WTC11 (cell line): ENCODE data around the gene TMPRSS3. TPM values are rescaled to one million over a fixed set of nuclear protein-coding genes. Genes with fewer than 3 reads are reported as not detected.

Source experiments
- ATAC-seq: fragments of 200-7000 bp; cut with Tn5 transposase; 2 replicates; pipeline ENCODE4 v1.10.0; 2021; ENCODE audit warnings: mild to moderate bottlenecking, moderate library complexity
- CTCF ChIA-PET: fragments of 300-600 bp; sonication (Branson Sonifier 250); formaldehyde crosslinking; loops from one replicate; lab custom pipeline; 2021; ENCODE audit warnings: antibody characterized with exemption; lab: Charles Lee
- POLR2A ChIA-PET: fragments of 350-600 bp; sonication (Branson Sonifier 250); formaldehyde crosslinking; loops from one replicate; lab custom pipeline; 2021; ENCODE audit warnings: antibody characterized with exemption; lab: Charles Lee
- DNase-seq: peaks from one replicate; pipeline ENCODE4 v3.0.0; 2021; ENCODE audit warnings: low spot score
- H3K27ac Mint-ChIP-seq: 2 replicates; pipeline ENCODE4 v1.8.0; 2021; ENCODE audit warnings: mixed read lengths
- H3K27me3 Mint-ChIP-seq: 2 replicates; pipeline ENCODE4 v1.8.0; 2021; ENCODE audit warnings: low read depth, mild to moderate bottlenecking, moderate library complexity, mixed read lengths
- H3K36me3 Mint-ChIP-seq: 2 replicates; pipeline ENCODE4 v1.8.0; 2021; ENCODE audit warnings: mixed read lengths
- H3K4me1 Mint-ChIP-seq: 2 replicates; pipeline ENCODE4 v1.8.0; 2022; ENCODE audit warnings: mixed read lengths
- H3K4me3 Mint-ChIP-seq: 2 replicates; pipeline ENCODE4 v1.8.0; 2021; ENCODE audit warnings: mild to moderate bottlenecking, moderate library complexity, mixed read lengths
- H3K9me3 Mint-ChIP-seq: 2 replicates; pipeline ENCODE4 v1.8.0; 2021; ENCODE audit warnings: mixed read lengths
- AFF4 ChIP-seq: sonication (generic); formaldehyde crosslinking; IDR thresholded peaks from 2 replicates; pipeline ENCODE4 v1.8.1; 2023; ENCODE audit warnings: mild to moderate bottlenecking, missing genetic modification reagents, borderline replicate concordance
- E2F5 ChIP-seq: sonication (generic); formaldehyde crosslinking; IDR thresholded peaks from 2 replicates; pipeline ENCODE4 v1.8.1; 2022; ENCODE audit warnings: mild to moderate bottlenecking, moderate library complexity, missing genetic modification reagents
- EMX1 ChIP-seq: fragments of 250-450 bp; sonication (Bioruptor Pico); IDR thresholded peaks from 2 replicates; pipeline ENCODE4 v1.8.0; 2021; ENCODE audit warnings: mild to moderate bottlenecking
- GRHL2 ChIP-seq: fragments of 250-450 bp; sonication (Bioruptor Pico); IDR thresholded peaks from 2 replicates; pipeline ENCODE4 v1.8.0; 2022; ENCODE audit warnings: mild to moderate bottlenecking, moderate library complexity; ENCODE audit not compliant: insufficient replicate concordance, severe bottlenecking
- IRF1 ChIP-seq: sonication (generic); formaldehyde crosslinking; IDR thresholded peaks from 2 replicates; pipeline ENCODE4 v1.8.0; 2023; ENCODE audit warnings: missing genetic modification reagents
- KAT7 ChIP-seq: sonication (generic); formaldehyde crosslinking; IDR thresholded peaks from 2 replicates; pipeline ENCODE4 v1.8.1; 2023; ENCODE audit warnings: missing genetic modification reagents, mild to moderate bottlenecking, borderline replicate concordance
- MLX ChIP-seq: sonication (generic); formaldehyde crosslinking; IDR thresholded peaks from 2 replicates; pipeline ENCODE4 v1.8.1; 2023; ENCODE audit warnings: mild to moderate bottlenecking, missing genetic modification reagents, moderate library complexity
- MXD4 ChIP-seq: fragments of 250-450 bp; sonication (Bioruptor Pico); IDR thresholded peaks from 2 replicates; pipeline ENCODE4 v1.8.0; 2021; ENCODE audit warnings: mild to moderate bottlenecking, moderate library complexity, borderline replicate concordance
- NFATC4 ChIP-seq: fragments of 250-450 bp; sonication (Bioruptor Pico); IDR thresholded peaks from 2 replicates; pipeline ENCODE4 v1.9.0; 2021; ENCODE audit warnings: mild to moderate bottlenecking
- PREB ChIP-seq: sonication (generic); formaldehyde crosslinking; IDR thresholded peaks from 2 replicates; pipeline ENCODE4 v1.8.1; 2022; ENCODE audit warnings: mild to moderate bottlenecking, missing genetic modification reagents, moderate library complexity, borderline replicate concordance
- SOX15 ChIP-seq: fragments of 250-450 bp; sonication (Bioruptor Pico); IDR thresholded peaks from 2 replicates; pipeline ENCODE4 v1.9.0; 2021; ENCODE audit warnings: mild to moderate bottlenecking
- USF1 ChIP-seq: sonication (generic); formaldehyde crosslinking; IDR thresholded peaks from 2 replicates; pipeline ENCODE4 v1.8.0; 2022; ENCODE audit warnings: mild to moderate bottlenecking, missing genetic modification reagents
- USF2 ChIP-seq: sonication (generic); formaldehyde crosslinking; IDR thresholded peaks from 2 replicates; pipeline ENCODE4 v1.8.1; 2023; ENCODE audit warnings: mild to moderate bottlenecking, missing genetic modification reagents, moderate library complexity
- ZNF219 ChIP-seq: sonication (generic); formaldehyde crosslinking; IDR thresholded peaks from 2 replicates; pipeline ENCODE4 v1.8.0; 2023; ENCODE audit warnings: missing genetic modification reagents, mild to moderate bottlenecking, borderline replicate concordance
- ZNF281 ChIP-seq: sonication (generic); formaldehyde crosslinking; IDR thresholded peaks from 2 replicates; pipeline ENCODE4 v1.8.0; 2023; ENCODE audit warnings: mild to moderate bottlenecking, missing genetic modification reagents
- total RNA-seq: library from RNA; stranded (reverse); gene quantifications from 3 replicates; pipeline ENCODE4 v1.2.3, GENCODE V29; 2021

TMPRSS3 gene
- total RNA-seq, 1 experiment from 2014 or later, result 0.39 TPM

- Mint-ChIP-seq H3K4me1 (peaks cover 2% of the 10 kb centered on the region; the same call in 1 of the 2 replicates), H3K4me3 (no peak within 1 kb of the TSS), H3K27me3 (no peaks in the 10 kb centered on the region), H3K36me3 (no peaks in the 10 kb centered on the region), H3K9me3 (no peaks in the 10 kb centered on the region), H3K27ac (no peak within 1 kb of the TSS)
- ATAC-seq, result no peak
- DNase-seq, result no peak
- CTCF ChIA-PET, result interaction anchor here (2.8 kb wide), 1 partner anchor 57 kb away, joined by 19 read pairs; no protein-coding TSS in a partner anchor
- POLR2A ChIA-PET, result no interaction called here
- no peak for TF ChIP-seq USF1 (CRISPR knock-in tag)
- TF ChIP-seq ZNF281 (CRISPR knock-in tag), result no peak
- no peak for TF ChIP-seq USF2 (CRISPR knock-in tag)
- no peak for TF ChIP-seq MLX
- TF ChIP-seq PREB, result no peak
- no peak for TF ChIP-seq E2F5 (CRISPR knock-in tag)
- no peak for TF ChIP-seq EMX1 (CRISPR knock-in tag)
- TF ChIP-seq KAT7, result no peak
- no peak for TF ChIP-seq AFF4 (CRISPR knock-in tag)
- no peak for TF ChIP-seq NFATC4 (CRISPR knock-in tag)
- TF ChIP-seq ZNF219 (CRISPR knock-in tag), result no peak
- TF ChIP-seq SOX15 (CRISPR knock-in tag), result no peak
- TF ChIP-seq IRF1 (CRISPR knock-in tag), result no peak
- TF ChIP-seq MXD4 (CRISPR knock-in tag), result no peak
- no peak for TF ChIP-seq GRHL2 (CRISPR knock-in tag)
Observed at GRCh38 chr21:42366292-42367010, 29.4 kb downstream of the TMPRSS3 start, which contains the start of gene TFF1. Gene TFF1, minus strand, starts transcription at chr21:42366535. Its CDS starts 40 bp downstream, at chr21:42366495.
